ENCODE data around the gene TNKS1BP1.

DNA sequence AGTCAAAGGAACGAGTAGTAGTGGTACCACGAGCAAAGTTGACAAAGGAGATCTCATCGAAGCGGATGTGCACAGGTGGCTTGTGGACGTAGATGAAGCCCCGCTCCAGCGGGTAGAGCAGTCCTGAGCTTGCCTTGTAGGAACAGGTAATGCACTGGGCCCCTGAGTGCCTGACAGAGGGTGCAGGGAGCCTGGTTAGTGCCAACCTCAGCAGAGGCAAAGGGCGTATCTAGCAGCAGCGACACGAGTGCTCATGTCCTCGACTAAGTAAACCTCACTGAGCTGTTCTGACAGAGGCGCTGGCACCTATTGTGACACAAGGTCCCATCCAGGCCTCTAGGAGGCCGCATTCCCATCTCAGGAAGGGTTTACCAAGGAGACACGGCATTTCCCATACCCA, 7.0 kb upstream of the TNKS1BP1 start:
- TF ChIP-seq EZH2phosphoT487 (IDR thresholded peaks at IDR 0.05): no peak
- TF ChIP-seq, protein P1, sequence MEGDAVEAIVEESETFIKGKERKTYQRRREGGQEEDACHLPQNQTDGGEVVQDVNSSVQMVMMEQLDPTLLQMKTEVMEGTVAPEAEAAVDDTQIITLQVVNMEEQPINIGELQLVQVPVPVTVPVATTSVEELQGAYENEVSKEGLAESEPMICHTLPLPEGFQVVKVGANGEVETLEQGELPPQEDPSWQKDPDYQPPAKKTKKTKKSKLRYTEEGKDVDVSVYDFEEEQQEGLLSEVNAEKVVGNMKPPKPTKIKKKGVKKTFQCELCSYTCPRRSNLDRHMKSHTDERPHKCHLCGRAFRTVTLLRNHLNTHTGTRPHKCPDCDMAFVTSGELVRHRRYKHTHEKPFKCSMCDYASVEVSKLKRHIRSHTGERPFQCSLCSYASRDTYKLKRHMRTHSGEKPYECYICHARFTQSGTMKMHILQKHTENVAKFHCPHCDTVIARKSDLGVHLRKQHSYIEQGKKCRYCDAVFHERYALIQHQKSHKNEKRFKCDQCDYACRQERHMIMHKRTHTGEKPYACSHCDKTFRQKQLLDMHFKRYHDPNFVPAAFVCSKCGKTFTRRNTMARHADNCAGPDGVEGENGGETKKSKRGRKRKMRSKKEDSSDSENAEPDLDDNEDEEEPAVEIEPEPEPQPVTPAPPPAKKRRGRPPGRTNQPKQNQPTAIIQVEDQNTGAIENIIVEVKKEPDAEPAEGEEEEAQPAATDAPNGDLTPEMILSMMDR (IDR thresholded peaks at IDR 0.05): no peak
